Measurements from ENCODE around the gene RFPL3.
A peak's percentile ranks its signal among the peaks of the same experiment; 100 is the strongest.

The RFPL3 gene

GRCh38 chr22:32378707-32379272 lies 21.1 kb downstream of the RFPL3 start:
- no peak overlapping the region for H3K4me3 ChIP-seq (ENCODE audit: low read depth, low read length)
- TF ChIP-seq, protein P1, sequence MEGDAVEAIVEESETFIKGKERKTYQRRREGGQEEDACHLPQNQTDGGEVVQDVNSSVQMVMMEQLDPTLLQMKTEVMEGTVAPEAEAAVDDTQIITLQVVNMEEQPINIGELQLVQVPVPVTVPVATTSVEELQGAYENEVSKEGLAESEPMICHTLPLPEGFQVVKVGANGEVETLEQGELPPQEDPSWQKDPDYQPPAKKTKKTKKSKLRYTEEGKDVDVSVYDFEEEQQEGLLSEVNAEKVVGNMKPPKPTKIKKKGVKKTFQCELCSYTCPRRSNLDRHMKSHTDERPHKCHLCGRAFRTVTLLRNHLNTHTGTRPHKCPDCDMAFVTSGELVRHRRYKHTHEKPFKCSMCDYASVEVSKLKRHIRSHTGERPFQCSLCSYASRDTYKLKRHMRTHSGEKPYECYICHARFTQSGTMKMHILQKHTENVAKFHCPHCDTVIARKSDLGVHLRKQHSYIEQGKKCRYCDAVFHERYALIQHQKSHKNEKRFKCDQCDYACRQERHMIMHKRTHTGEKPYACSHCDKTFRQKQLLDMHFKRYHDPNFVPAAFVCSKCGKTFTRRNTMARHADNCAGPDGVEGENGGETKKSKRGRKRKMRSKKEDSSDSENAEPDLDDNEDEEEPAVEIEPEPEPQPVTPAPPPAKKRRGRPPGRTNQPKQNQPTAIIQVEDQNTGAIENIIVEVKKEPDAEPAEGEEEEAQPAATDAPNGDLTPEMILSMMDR (IDR thresholded peaks at IDR 0.05; ENCODE audit: low read depth, low read length) = peak; percentile 57

DNA sequence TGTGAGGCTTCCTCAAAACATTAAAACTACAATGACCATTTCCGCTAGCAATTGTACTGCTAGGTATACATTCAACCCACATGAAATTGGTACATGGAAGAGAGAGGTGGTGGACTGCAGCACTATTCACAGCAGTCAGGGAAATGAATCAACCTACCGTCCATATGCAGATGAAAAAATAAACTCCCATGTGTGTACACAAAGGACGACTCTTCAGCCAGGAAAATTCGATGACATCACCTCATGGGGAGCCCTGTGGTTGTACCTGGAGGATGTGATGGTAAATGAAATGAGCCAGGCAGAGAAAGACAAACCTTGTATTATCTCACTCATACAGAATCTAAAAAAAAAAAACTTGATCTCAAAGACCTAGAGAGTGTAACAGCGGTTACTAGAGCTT lies 23.3 kb downstream of the RFPL3 start:
- TF ChIP-seq, protein P1 (IDR thresholded peaks at IDR 0.05; ENCODE audit: low read depth, low read length) = no peak
- H3K4me3 ChIP-seq (ENCODE audit: low read depth, low read length) = no peak overlapping the region

- no peak overlapping the region for H3K4me3 ChIP-seq (ENCODE audit: low read depth, low read length)
- TF ChIP-seq, protein P1 (IDR thresholded peaks at IDR 0.05; ENCODE audit: low read depth, low read length) = no peak
These were observed 28.0 kb downstream of the RFPL3 start for GRCh38 chr22:32385681-32386080.

- TF ChIP-seq, protein P1 (IDR thresholded peaks at IDR 0.05; ENCODE audit: low read depth, low read length) = peak; percentile 39
- no peak overlapping the region for H3K4me3 ChIP-seq (ENCODE audit: low read depth, low read length)
These were observed 32.0 kb downstream of the RFPL3 start for GRCh38 chr22:32389685-32390084.

DNA sequence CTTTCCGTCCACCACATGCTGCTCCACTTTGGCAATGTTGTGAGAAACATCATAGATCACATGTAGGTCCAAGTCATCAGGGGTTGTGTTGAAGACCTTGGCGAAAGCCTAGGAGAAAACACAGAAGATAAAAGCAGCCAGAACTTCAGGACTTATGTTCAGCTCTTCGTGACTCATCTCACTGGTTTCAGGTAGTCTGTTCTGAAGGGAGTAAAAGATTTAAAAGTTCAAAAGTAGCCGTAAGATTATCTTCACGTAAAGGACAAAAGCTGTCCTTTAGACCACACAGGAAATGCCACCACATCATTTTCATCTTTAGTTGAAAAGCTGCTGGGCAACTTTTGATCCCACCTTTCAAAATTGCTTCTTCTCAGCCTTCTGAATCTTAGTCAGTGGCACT lies 37.4 kb downstream of the RFPL3 start:
- TF ChIP-seq, protein P1 (IDR thresholded peaks at IDR 0.05; ENCODE audit: low read depth, low read length) = no peak
- no peak overlapping the region for H3K4me3 ChIP-seq (ENCODE audit: low read depth, low read length)

GRCh38 chr22:32396255-32396654 lies 38.6 kb downstream of the RFPL3 start:
- no peak overlapping the region for H3K4me3 ChIP-seq (ENCODE audit: low read depth, low read length)
- TF ChIP-seq, protein P1 (IDR thresholded peaks at IDR 0.05; ENCODE audit: low read depth, low read length) = no peak

GRCh38 chr22:32396746-32397145 lies 39.1 kb downstream of the RFPL3 start:
- TF ChIP-seq, protein P1 (IDR thresholded peaks at IDR 0.05; ENCODE audit: low read depth, low read length) = no peak

More at GRCh38 chr22:32396746-32397145, 39.1 kb downstream of the RFPL3 start:
- H3K4me3 ChIP-seq (ENCODE audit: low read depth, low read length) = no peak overlapping the region
